Measurements from ENCODE around the gene ANKRD27.
"Not testable (repeated sequence)": the region's sequence is repeated elsewhere in the genome, so short reads cannot be mapped to it uniquely, and the experiment has no call there.

ANKRD27 gene

GRCh38 chr19:32709032-32709431 is 34.1 kb upstream of the ANKRD27 start:
- no peaks in the 10 kb centered on the region for H3K9me3 ChIP-seq (ENCODE audit: low read depth, low read length)
- H3K36me3 ChIP-seq (ENCODE audit: insufficient read depth, low read length), result peaks cover 16% of the 10 kb centered on the region
- H3K27ac ChIP-seq, result no peak overlapping the region
- DNase-seq (ENCODE audit: low read depth, low spot score), result no peak
- no peak overlapping the region for H3K9ac ChIP-seq (ENCODE audit: insufficient read length)
- H3K4me3 ChIP-seq, result no peak overlapping the region
- TF ChIP-seq EZH2 (IDR thresholded peaks at IDR 0.05) (no peak), POLR2AphosphoS5 (IDR thresholded peaks at IDR 0.05; ENCODE audit: borderline replicate concordance, low read depth, low read length) (no peak), FOXP2 (optimal IDR thresholded peaks at IDR 0.05; ENCODE audit: control extremely low read depth, extremely low read length, insufficient read depth) (no peak)

GRCh38 chr19:32708457-32708856 is 33.5 kb upstream of the ANKRD27 start:
- Histone ChIP-seq H3K4me3 (no peak overlapping the region), H3K9me3 (ENCODE audit: low read depth, low read length) (no peaks in the 10 kb centered on the region), H3K36me3 (ENCODE audit: insufficient read depth, low read length) (peaks cover 18% of the 10 kb centered on the region), H3K27ac (no peak overlapping the region), H3K9ac (ENCODE audit: insufficient read length) (no peak overlapping the region)
- TF ChIP-seq FOXP2 (optimal IDR thresholded peaks at IDR 0.05; ENCODE audit: control extremely low read depth, extremely low read length, insufficient read depth) (no peak), EZH2 (IDR thresholded peaks at IDR 0.05) (no peak), POLR2AphosphoS5 (IDR thresholded peaks at IDR 0.05; ENCODE audit: borderline replicate concordance, low read depth, low read length) (no peak)
- no peak for DNase-seq (ENCODE audit: low read depth, low spot score)

DNA sequence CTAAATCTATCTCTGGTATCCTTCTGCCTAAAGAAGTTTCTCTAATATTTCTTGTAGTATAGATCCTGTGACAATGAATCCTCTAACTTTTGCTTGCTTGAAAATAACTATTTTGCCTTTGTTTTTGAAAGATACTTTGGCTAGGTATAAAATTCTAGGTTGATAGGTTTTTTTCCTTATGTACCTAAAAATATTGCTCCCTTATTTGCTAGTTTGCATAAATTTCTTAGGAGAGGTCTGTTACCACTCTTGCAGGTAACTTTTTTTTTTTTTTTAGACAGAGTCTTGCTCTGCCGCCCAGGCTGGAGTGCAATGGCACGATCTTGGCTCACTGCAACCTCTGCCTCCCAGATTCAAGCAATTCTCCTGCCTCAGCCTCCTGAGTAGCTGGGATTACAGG is 29.0 kb upstream of the ANKRD27 start:
- not testable (repeated sequence) for H3K4me3 ChIP-seq; H3K27ac ChIP-seq; H3K9ac ChIP-seq (ENCODE audit: insufficient read length); H3K9me3 ChIP-seq (ENCODE audit: low read depth, low read length); DNase-seq (ENCODE audit: low read depth, low spot score)
- H3K36me3 ChIP-seq (ENCODE audit: insufficient read depth, low read length), result peaks cover 43% of the 10 kb centered on the region

DNA sequence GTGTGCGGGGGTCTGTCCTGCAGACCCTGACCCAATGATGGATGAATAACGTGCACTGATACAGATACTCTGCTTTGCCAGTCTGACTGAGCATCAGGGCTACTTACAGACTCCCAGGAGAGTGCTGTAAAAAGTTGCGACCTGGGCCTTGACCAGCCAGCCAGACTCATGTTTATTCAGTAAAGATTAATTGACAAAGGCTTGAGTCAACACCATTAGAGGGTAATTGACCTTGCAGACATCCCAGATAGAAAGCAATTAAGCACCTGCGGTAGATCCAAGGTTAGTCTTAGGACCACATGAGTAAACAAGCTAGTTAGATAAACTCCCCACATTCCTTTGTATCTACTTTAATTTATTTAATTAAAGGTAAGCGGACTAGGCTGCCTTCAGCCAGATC is 27.0 kb upstream of the ANKRD27 start:
- Histone ChIP-seq H3K9me3 (ENCODE audit: low read depth, low read length) (0 out of 2 replicates have a peak, but pooled peaks cover 3% of the 10 kb centered on the region), H3K4me3 (no peak overlapping the region), H3K27ac (no peak overlapping the region), H3K9ac (ENCODE audit: insufficient read length) (no peak overlapping the region), H3K36me3 (ENCODE audit: insufficient read depth, low read length) (peaks cover 61% of the 10 kb centered on the region)
- DNase-seq (ENCODE audit: low read depth, low spot score), result no peak
- TF ChIP-seq FOXP2 (optimal IDR thresholded peaks at IDR 0.05; ENCODE audit: control extremely low read depth, extremely low read length, insufficient read depth), result no peak

- peaks cover 70% of the 10 kb centered on the region for H3K36me3 ChIP-seq (ENCODE audit: insufficient read depth, low read length)
- not testable (repeated sequence) for H3K27ac ChIP-seq; H3K4me3 ChIP-seq; DNase-seq (ENCODE audit: low read depth, low spot score); H3K9ac ChIP-seq (ENCODE audit: insufficient read length); H3K9me3 ChIP-seq (ENCODE audit: low read depth, low read length)
Observed at GRCh38 chr19:32700129-32700528, 25.1 kb upstream of the ANKRD27 start.

DNA sequence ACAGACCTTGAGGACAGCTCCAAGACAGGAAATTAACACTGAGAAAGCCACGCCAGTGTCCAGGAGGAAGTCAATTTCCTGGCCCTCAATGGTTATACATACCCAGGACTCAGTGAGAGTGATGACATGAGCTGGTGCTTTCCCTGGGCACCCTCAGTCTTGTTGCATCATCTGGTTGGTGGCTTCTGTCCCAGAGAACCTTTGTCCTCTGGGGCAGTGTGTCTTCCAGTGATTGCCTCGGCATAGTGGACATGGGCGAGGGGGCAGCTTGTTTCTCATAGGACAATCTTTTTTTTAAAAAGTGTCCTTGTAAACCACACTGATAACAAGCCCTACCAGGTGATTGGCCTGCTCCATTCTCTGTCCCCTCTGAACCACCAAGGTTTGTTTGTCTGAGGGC is 21.8 kb upstream of the ANKRD27 start:
- DNase-seq (ENCODE audit: low read depth, low spot score), result not testable (repeated sequence)

GRCh38 chr19:32695506-32695905 is 20.5 kb upstream of the ANKRD27 start:
- H3K27ac ChIP-seq; H3K4me3 ChIP-seq; DNase-seq (ENCODE audit: low read depth, low spot score); H3K9ac ChIP-seq (ENCODE audit: insufficient read length); H3K9me3 ChIP-seq (ENCODE audit: low read depth, low read length): not testable (repeated sequence)
- H3K36me3 ChIP-seq (ENCODE audit: insufficient read depth, low read length), result peaks cover 49% of the 10 kb centered on the region

More for the DNA sequence above, 21.8 kb upstream of the ANKRD27 start:
- H3K4me3 ChIP-seq; H3K9ac ChIP-seq (ENCODE audit: insufficient read length); H3K27ac ChIP-seq; H3K9me3 ChIP-seq (ENCODE audit: low read depth, low read length): not testable (repeated sequence)
- peaks cover 58% of the 10 kb centered on the region for H3K36me3 ChIP-seq (ENCODE audit: insufficient read depth, low read length)

DNA sequence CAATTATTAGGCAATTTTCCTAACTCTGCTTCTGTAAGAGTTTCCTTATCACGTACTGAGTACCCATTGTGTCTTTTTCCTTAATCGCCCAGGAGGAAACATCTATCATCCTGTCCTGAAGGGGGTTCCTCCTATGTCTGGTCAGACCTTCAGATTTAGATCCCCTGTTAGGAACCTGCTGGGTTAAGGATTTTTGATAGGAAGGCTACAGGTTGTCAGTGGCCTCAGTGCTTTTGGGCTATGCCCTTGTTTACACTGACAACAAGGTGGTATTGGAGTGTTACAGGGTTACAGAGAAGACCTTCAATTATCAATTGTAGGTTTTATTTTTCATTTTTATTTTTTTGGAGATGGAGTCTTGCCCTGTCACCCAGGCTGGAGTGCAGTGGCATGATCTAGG is 19.9 kb upstream of the ANKRD27 start:
- not testable (repeated sequence) for DNase-seq (ENCODE audit: low read depth, low spot score); H3K27ac ChIP-seq; H3K9me3 ChIP-seq (ENCODE audit: low read depth, low read length); H3K4me3 ChIP-seq; H3K9ac ChIP-seq (ENCODE audit: insufficient read length)
- H3K36me3 ChIP-seq (ENCODE audit: insufficient read depth, low read length), result peaks cover 45% of the 10 kb centered on the region; the same call in 1 of the 2 replicates

GRCh38 chr19:32694316-32694715 is 19.3 kb upstream of the ANKRD27 start:
- Histone ChIP-seq H3K36me3 (ENCODE audit: insufficient read depth, low read length) (peaks cover 39% of the 10 kb centered on the region; the same call in 1 of the 2 replicates), H3K4me3 (peak overlapping the region; percentile 33; the same call in 1 of the 2 replicates)
- DNase-seq (ENCODE audit: low read depth, low spot score); H3K9ac ChIP-seq (ENCODE audit: insufficient read length); H3K27ac ChIP-seq; H3K9me3 ChIP-seq (ENCODE audit: low read depth, low read length): not testable (repeated sequence)

GRCh38 chr19:32693151-32694108 is 18.4 kb upstream of the ANKRD27 start:
- DNase-seq (ENCODE audit: low read depth, low spot score); H3K9me3 ChIP-seq (ENCODE audit: low read depth, low read length); H3K27ac ChIP-seq: not testable (repeated sequence)
- Histone ChIP-seq H3K36me3 (ENCODE audit: insufficient read depth, low read length) (peaks cover 34% of the 10 kb centered on the region; the same call in 1 of the 2 replicates), H3K9ac (ENCODE audit: insufficient read length) (peak overlapping the region; percentile 85), H3K4me3 (peak overlapping the region; percentile 85)

All from SK-N-MC (cell line).